ENCODE data around the gene INPP5B. TPM values are rescaled to one million over a fixed set of nuclear protein-coding genes. Genes with fewer than 3 reads are reported as not detected.

Gene INPP5B
- total and polyA plus RNA-seq, 2 of the 13 experiments (the other 11 are each of a cell fraction or from before 2014, with no cell fraction given) = 9.0 to 9.8 TPM

DNA sequence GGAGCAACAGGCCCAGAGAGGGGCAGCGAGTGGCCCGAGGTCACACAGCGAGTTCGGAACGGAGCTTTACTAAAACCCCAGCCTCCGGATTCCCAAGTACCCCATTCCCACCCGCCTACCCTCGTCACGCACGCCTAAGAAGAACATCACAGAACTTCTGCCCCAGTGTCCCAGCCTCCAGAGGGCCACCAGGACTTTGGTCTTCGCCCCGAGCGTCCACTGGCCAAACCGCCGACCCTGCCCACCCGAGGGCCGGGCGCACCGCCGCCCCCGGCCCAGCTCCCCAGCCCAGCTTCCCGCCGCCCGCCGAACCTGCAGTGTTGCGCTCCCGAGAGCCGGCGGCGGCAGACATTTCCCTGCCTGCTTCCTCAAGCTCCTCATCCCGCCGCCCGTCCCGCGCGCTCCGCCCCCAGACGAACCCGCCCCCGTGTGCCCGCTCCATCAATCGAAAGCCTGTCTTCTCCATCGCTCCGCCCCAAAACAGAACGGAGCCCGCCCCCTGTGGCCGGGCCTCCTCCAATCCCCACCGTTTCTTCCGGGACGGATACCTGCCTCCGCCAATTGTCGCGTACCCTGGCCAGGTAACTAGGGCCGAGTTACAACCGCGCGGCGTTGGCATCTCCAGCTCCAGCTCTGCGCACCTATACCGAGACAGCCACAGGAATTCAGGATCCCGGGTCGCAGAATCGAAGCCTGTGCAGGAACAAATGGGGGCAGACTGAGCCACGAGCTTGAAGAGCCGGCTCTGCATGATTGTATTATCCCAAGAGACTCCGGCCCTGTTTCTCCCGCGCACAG lies 15.3 kb downstream of the INPP5B start (continued):
- TF ChIP-seq TFDP1 (CRISPR knock-in tag; IDR thresholded peaks at IDR 0.05; ENCODE audit: borderline replicate concordance) = 0 out of 2 replicates have a peak, but pooled peaks have one; percentile 28
- no peak for TF ChIP-seq POGZ (CRISPR knock-in tag; IDR thresholded peaks at IDR 0.05)
- peak; percentile 40; the same call in 1 of the 2 replicates for TF ChIP-seq ZFX (CRISPR knock-in tag; IDR thresholded peaks at IDR 0.05; ENCODE audit: low read depth)
- no peak for TF ChIP-seq KLF6 (CRISPR knock-in tag; IDR thresholded peaks at IDR 0.05)
- TF ChIP-seq CREM (IDR thresholded peaks at IDR 0.05) = peak; percentile 56
- TF ChIP-seq CREM (CRISPR knock-in tag; IDR thresholded peaks at IDR 0.05) = no peak
- no peak for TF ChIP-seq REL (CRISPR knock-in tag; conservative IDR thresholded peaks at IDR 0.05)
- TF ChIP-seq, protein P1, sequence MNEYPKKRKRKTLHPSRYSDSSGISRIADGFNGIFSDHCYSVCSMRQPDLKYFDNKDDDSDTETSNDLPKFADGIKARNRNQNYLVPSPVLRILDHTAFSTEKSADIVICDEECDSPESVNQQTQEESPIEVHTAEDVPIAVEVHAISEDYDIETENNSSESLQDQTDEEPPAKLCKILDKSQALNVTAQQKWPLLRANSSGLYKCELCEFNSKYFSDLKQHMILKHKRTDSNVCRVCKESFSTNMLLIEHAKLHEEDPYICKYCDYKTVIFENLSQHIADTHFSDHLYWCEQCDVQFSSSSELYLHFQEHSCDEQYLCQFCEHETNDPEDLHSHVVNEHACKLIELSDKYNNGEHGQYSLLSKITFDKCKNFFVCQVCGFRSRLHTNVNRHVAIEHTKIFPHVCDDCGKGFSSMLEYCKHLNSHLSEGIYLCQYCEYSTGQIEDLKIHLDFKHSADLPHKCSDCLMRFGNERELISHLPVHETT (CRISPR knock-in tag; conservative IDR thresholded peaks at IDR 0.05) = no peak
- no peak for TF ChIP-seq ZNF674 (CRISPR knock-in tag; IDR thresholded peaks at IDR 0.05; ENCODE audit: low read depth)
- TF ChIP-seq ZGPAT (CRISPR knock-in tag; IDR thresholded peaks at IDR 0.05) = 0 out of 2 replicates have a peak, but pooled peaks have one; percentile 23
- TF ChIP-seq ZNF75D (CRISPR knock-in tag; IDR thresholded peaks at IDR 0.05; ENCODE audit: borderline replicate concordance) = no peak
- no peak for TF ChIP-seq PHF21A (CRISPR knock-in tag; IDR thresholded peaks at IDR 0.05)
- no peak for TF ChIP-seq GZF1 (CRISPR knock-in tag; IDR thresholded peaks at IDR 0.05)
- TF ChIP-seq U2AF1 (optimal IDR thresholded peaks at IDR 0.05; ENCODE audit: low read depth, low read length) = no peak
- peak; percentile 95 for TF ChIP-seq ZMYM3 (CRISPR knock-in tag; IDR thresholded peaks at IDR 0.05)
- no peak for TF ChIP-seq ZBTB4 (CRISPR knock-in tag; IDR thresholded peaks at IDR 0.05; ENCODE audit: borderline replicate concordance)
- peak; percentile 60 for TF ChIP-seq POLR2G (IDR thresholded peaks at IDR 0.05; ENCODE audit: low read depth, low read length)
- TF ChIP-seq SALL2 (CRISPR knock-in tag; IDR thresholded peaks at IDR 0.05) = no peak
- no peak for TF ChIP-seq SRSF1 (optimal IDR thresholded peaks at IDR 0.05; ENCODE audit: low read depth, low read length)
- no peak for TF ChIP-seq FOXO4 (CRISPR knock-in tag; conservative IDR thresholded peaks at IDR 0.05)
- TF ChIP-seq ZNF282 (IDR thresholded peaks at IDR 0.05; ENCODE audit: partially characterized antibody) = no peak
